Measurements from ENCODE around the gene LIN52.

- no peak for TF ChIP-seq EZH2phosphoT487 (IDR thresholded peaks at IDR 0.05; ENCODE audit: insufficient read depth, low read depth)
- TF ChIP-seq EZH2 (IDR thresholded peaks at IDR 0.05; ENCODE audit: insufficient read depth, poor library complexity, severe bottlenecking): no peak
Measured at GRCh38 chr14:74155287-74155686, 70.5 kb downstream of the LIN52 start.
